K562 (cell line): Measurements from ENCODE around the gene MTCH2. TPM values are rescaled to one million over a fixed set of nuclear protein-coding genes. Genes with fewer than 3 reads are reported as not detected.
A peak's percentile ranks its signal among the peaks of the same experiment; 100 is the strongest.

Experiments
- ATAC-seq: fragments of 200-7000 bp; cut with Tn5 transposase; 3 replicates; pipeline ENCODE4 v1.9.1; 2020; ENCODE audit warnings: moderate library complexity
- BruUV-seq: library from RNA; stranded (reverse); fragments of 400-500 nt; replicated peaks from 2 replicates; lab custom pipeline; 2021; lab: Mats Ljungman, UMichigan
- CTCF ChIA-PET: fragments of 300-600 bp; formaldehyde crosslinking; extraction: SDS; loops from one replicate; lab custom pipeline; 2021; ENCODE audit warnings: low intra/inter-chr PET ratio; lab: Yijun Ruan, JAX
- POLR2A ChIA-PET: fragments of 300-600, 350-650 bp; sonication (Branson Sonifier 250); formaldehyde crosslinking; extraction: SDS; loops from one replicate; lab custom pipeline; 2021; ENCODE audit warnings: antibody characterized with exemption, inconsistent platforms; lab: Yijun Ruan, JAX
- DNase-seq, 4 experiments: peaks; one replicate each; pipeline versions ENCODE4 v3.0.0 to v3.0.0-alpha.2; 2011 to 2018; ENCODE audit warnings: low spot score in 3 of 4, mixed read lengths in 3 of 4; ENCODE audit errors: extremely low read depth in 1 of 4
- FAIRE-seq: peaks from 2 replicates; lab custom pipeline; 2011; peaks lifted over from hg19 to GRCh38; lab: Jason Lieb, UNC
- H2AFZ ChIP-seq: 2 replicates; pipeline ENCODE4 v1.6.0; 2011; ENCODE audit warnings: low read depth, low read length, control low read depth, inconsistent platforms
- H3K27ac ChIP-seq: fragments of 200-600 bp; 3 replicates; pipeline ENCODE4 v1.8.0; 2011; ENCODE audit warnings: low read depth, mild to moderate bottlenecking, control low read depth, inconsistent platforms, low read length, moderate library complexity, mixed read lengths; ENCODE audit errors: extremely low read depth
- H3K27me3 ChIP-seq, 2 experiments: fragments of 300-600 bp in 1 of 2; 2 replicates in 1 of 2; 3 replicates in 1 of 2; pipeline versions ENCODE4 v1.6.0 to v1.8.0; 2011; ENCODE audit warnings: inconsistent platforms in 2 of 2, low read length in 2 of 2, mild to moderate bottlenecking in 1 of 2, mixed read lengths in 1 of 2, moderate library complexity in 1 of 2; ENCODE audit not compliant: control insufficient read depth in 2 of 2, insufficient read depth in 2 of 2
- H3K36me3 ChIP-seq: fragments of 300-600 bp; 3 replicates; pipeline ENCODE4 v1.8.0; 2011; ENCODE audit warnings: mild to moderate bottlenecking, low read length, inconsistent platforms; ENCODE audit not compliant: control insufficient read depth, insufficient read depth
- H3K4me1 ChIP-seq, 2 experiments: fragments of 200-600 bp in 1 of 2; replicated peaks in 1 of 2; 2 replicates in 1 of 2; 3 replicates in 1 of 2; pipeline versions ENCODE4 v1.5.1 to v1.8.0; 2011; ENCODE audit warnings: inconsistent platforms in 2 of 2, low read length in 2 of 2, mild to moderate bottlenecking in 1 of 2, mixed read lengths in 1 of 2, moderate library complexity in 1 of 2; ENCODE audit not compliant: control insufficient read depth in 2 of 2, insufficient read depth in 2 of 2
- H3K4me2 ChIP-seq: 2 replicates; pipeline ENCODE4 v1.6.1; 2011; ENCODE audit warnings: low read length, control low read depth, inconsistent platforms, mixed read lengths; ENCODE audit not compliant: insufficient read depth
- H3K4me3 ChIP-seq: fragments of 200-600 bp; sonication (generic), shearing (Covaris generic); 2 replicates; pipeline ENCODE4 v1.5.1; 2016; ENCODE audit warnings: control low read depth, inconsistent platforms
- H3K79me2 ChIP-seq: fragments of 200-600 bp; 3 replicates; pipeline ENCODE4 v1.8.0; 2011; ENCODE audit warnings: low read length, inconsistent platforms; ENCODE audit not compliant: control insufficient read depth, insufficient read depth
- H3K9ac ChIP-seq, 2 experiments: 2 replicates each; pipeline versions ENCODE4 v1.6.0 to v1.6.1; 2011; ENCODE audit warnings: low read depth in 2 of 2, low read length in 2 of 2, control low read depth in 1 of 2, inconsistent platforms in 1 of 2, mild to moderate bottlenecking in 1 of 2, mixed read lengths in 1 of 2; ENCODE audit not compliant: insufficient read depth in 1 of 2
- H3K9me1 ChIP-seq: one replicate; pipeline ENCODE4 v1.6.0; 2011; ENCODE audit warnings: inconsistent platforms, mild to moderate bottlenecking, low read length, moderate library complexity; ENCODE audit not compliant: control insufficient read depth, insufficient read depth
- H3K9me3 ChIP-seq: replicated peaks from 2 replicates; pipeline ENCODE4 v1.5.1; 2011; ENCODE audit warnings: low read depth, low read length, inconsistent platforms; ENCODE audit not compliant: control insufficient read depth, insufficient read depth
- H4K20me1 ChIP-seq: replicated peaks from 2 replicates; pipeline ENCODE4 v1.6.1; 2011; ENCODE audit warnings: low read length, inconsistent platforms, mixed read lengths; ENCODE audit not compliant: control insufficient read depth, insufficient read depth
- MBD2 ChIP-seq: sonication (generic); IDR thresholded peaks from 2 replicates; pipeline ENCODE4 v1.6.1; 2016; ENCODE audit warnings: low read depth, borderline replicate concordance
- PRDM10 ChIP-seq: fragments of 450-650 bp; IDR thresholded peaks from 2 replicates; pipeline ENCODE4 v1.6.1; 2018; ENCODE audit not compliant: partially characterized antibody
- ZNF384 ChIP-seq: IDR thresholded peaks from 2 replicates; pipeline ENCODE4 v1.6.1; 2012; ENCODE audit warnings: low read depth, low read length, improper control_type of control experiment
- WGBS: fragments of 100-300 bp; shearing (Covaris generic); methylation state at CpG from one replicate; pipeline ENCODE4 v1.1.6; 2016; ENCODE audit warnings: low coverage, mixed read lengths; ENCODE audit not compliant: insufficient coverage; ENCODE audit errors: missing lambda C conversion rate; 5-methylcytosine and 5-hydroxymethylcytosine counted together
- in situ Hi-C: fragments of 300-500 bp; cut with MboI; formaldehyde crosslinking; loops from 4 replicates; pipeline ENCODE4 v1.15.0; 2018; ENCODE audit warnings: inconsistent platforms, mixed read lengths
- intact Hi-C: fragments of 100-400 bp; cut with micrococcal nuclease; formaldehyde crosslinking; loops from 2 replicates; pipeline ENCODE4 v1.14.2; 2022
- polyA plus RNA-seq, 8 experiments: library from polyadenylated mRNA; depleted of rRNA in 4 of 8; stranded (reverse) in 5 of 8; unstranded in 3 of 8; fragments of >200 nt; fragmentation: Nextera tagmentation in 2 of 8; fragmentation: Illumina TruSeq in 1 of 8; extraction: Ambion mirVana in 2 of 8; extraction: Trizol in 1 of 8; gene quantifications; 2 replicates each; pipeline versions ENCODE4 v1.2.1 to v1.2.3, GENCODE V29; 2011 to 2014; ENCODE audit warnings: inconsistent platforms in 1 of 8, missing spikeins in 1 of 8
- total RNA-seq, 7 experiments: library from RNA; depleted of rRNA in 6 of 7; stranded (reverse); fragments of >200 nt in 6 of 7; fragmentation: Illumina TruSeq in 2 of 7; extraction: Trizol in 2 of 7; gene quantifications; 2 replicates each; pipeline versions ENCODE4 v1.2.1 to v1.2.3, GENCODE V29; 2011 to 2021; ENCODE audit warnings: low replicate concordance in 1 of 7

The MTCH2 gene
- total and polyA plus RNA-seq, 9 of the 15 experiments (the other 6 are each of a cell fraction or from before 2014, with no cell fraction given) = 95.4 to 620 (median 198) TPM

- Histone ChIP-seq H3K79me2 (peaks cover 19% of the 10 kb centered on the region), H3K4me3 (no peak overlapping the region), H3K9ac (no peak overlapping the region), H3K9me3 (no peaks in the 10 kb centered on the region), H3K27me3 (no peaks in the 10 kb centered on the region), H3K4me1 (peaks cover 7 to 19% of the 10 kb centered on the region in 2 experiments; a peak in 4 of 5 replicates), H3K27ac (no peak overlapping the region), H4K20me1 (no peaks in the 10 kb centered on the region), H3K4me2 (no peak overlapping the region), H3K36me3 (no peaks in the 10 kb centered on the region; the same call in 2 of the 3 replicates), H2AFZ (no peak overlapping the region), H3K9me1 (no peaks in the 10 kb centered on the region)
- DNase-seq = no peak
- POLR2A ChIA-PET = interaction anchor here (0.6 to 0.9 kb wide), 2 partner anchors 80 to 203 kb away, joined by 3 to 4 read pairs; partner anchors contain the start of genes NUP160 and PTPMT1
- intact Hi-C loops = loop anchor here (10.0 kb wide), 1 partner anchor 209 kb away; no protein-coding TSS in a partner anchor
- ATAC-seq = no peak
- BruUV-seq = no TSS peak
- TF ChIP-seq ZNF384 (peak; percentile 60; the same call in 1 of the 2 replicates), PRDM10 (peak; percentile 87), MBD2 (no peak)
- CTCF ChIA-PET = no interaction called here
- in situ Hi-C loops = no loop called here
- FAIRE-seq = no peak
- 49% methylated on average over 6 of the region's 6 CpGs for WGBS
These were observed 3.1 kb upstream of the MTCH2 start for GRCh38 chr11:47645500-47645899.
